C4-2B (cell line): ENCODE results near the gene GLRA2.

Experiments used
- ZFX ChIP-seq: fragments of 450-650 bp; IDR thresholded peaks from 2 replicates; pipeline ENCODE4 v1.6.1; 2017
- TF ChIP-seq, protein P1 (sequence below): fragments of 450-650 bp; conservative IDR thresholded peaks from 2 replicates; pipeline ENCODE4 v1.5.1; 2017; ENCODE audit warnings: mild to moderate bottlenecking

DNA sequence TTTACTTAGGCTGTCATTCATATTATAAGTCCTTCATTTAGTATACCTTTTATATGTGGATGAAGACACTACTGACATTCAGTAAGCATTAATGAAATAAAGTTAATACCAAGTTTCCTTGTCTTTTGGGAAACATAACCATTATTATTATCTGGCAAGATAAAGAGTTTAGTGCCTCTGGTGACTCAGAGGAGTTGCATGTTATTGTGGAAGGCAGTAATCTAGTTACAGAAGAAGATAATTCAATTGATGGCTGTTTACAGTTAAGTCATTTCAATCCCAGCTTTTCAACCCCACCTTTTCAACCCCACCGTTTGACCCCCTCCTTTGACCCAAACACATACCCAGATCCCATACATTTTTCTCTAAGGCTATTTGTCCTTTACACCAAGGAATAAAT, 199.7 kb downstream of the GLRA2 start:
- TF ChIP-seq, protein P1, sequence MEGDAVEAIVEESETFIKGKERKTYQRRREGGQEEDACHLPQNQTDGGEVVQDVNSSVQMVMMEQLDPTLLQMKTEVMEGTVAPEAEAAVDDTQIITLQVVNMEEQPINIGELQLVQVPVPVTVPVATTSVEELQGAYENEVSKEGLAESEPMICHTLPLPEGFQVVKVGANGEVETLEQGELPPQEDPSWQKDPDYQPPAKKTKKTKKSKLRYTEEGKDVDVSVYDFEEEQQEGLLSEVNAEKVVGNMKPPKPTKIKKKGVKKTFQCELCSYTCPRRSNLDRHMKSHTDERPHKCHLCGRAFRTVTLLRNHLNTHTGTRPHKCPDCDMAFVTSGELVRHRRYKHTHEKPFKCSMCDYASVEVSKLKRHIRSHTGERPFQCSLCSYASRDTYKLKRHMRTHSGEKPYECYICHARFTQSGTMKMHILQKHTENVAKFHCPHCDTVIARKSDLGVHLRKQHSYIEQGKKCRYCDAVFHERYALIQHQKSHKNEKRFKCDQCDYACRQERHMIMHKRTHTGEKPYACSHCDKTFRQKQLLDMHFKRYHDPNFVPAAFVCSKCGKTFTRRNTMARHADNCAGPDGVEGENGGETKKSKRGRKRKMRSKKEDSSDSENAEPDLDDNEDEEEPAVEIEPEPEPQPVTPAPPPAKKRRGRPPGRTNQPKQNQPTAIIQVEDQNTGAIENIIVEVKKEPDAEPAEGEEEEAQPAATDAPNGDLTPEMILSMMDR = no peak
- TF ChIP-seq ZFX = no peak
